Fibroblast of lung (primary cell): ENCODE results near the gene MEIOB.

ENCODE experiments used
- CTCF ChIP-seq, 2 donors: IDR thresholded peaks in 1 of 2; conservative IDR thresholded peaks in 1 of 2; 1 replicate in 1 of 2; 2 replicates in 1 of 2; pipeline ENCODE4 v1.5.1; 2011 to 2012; ENCODE audit warnings: low read length in 2 of 2, control low read depth in 1 of 2, inconsistent platforms in 1 of 2, low read depth in 1 of 2, mild to moderate bottlenecking in 1 of 2
- EZH2 ChIP-seq: IDR thresholded peaks from 2 replicates; pipeline ENCODE4 v1.5.1; 2012; ENCODE audit warnings: low read length, control low read depth, mild to moderate bottlenecking; ENCODE audit errors: missing control alignments

- TF ChIP-seq CTCF (conservative IDR thresholded peaks at IDR 0.05 in 1 of 2, IDR thresholded peaks at IDR 0.05 in 1 of 2; ENCODE audit: low read depth in 1 of 2, low read length in 2 of 2) (no peak), EZH2 (no peak)
These were observed 30.7 kb upstream of the MEIOB start for GRCh38 chr16:1902547-1903219.
